ENCODE measurements around the gene FGF2. TPM values are rescaled to one million over a fixed set of nuclear protein-coding genes. Genes with fewer than 3 reads are reported as not detected.

FGF2 gene
- total RNA-seq, 4 donors from 2014 or later: 19.0 to 32.8 (median 24.6) TPM

DNA sequence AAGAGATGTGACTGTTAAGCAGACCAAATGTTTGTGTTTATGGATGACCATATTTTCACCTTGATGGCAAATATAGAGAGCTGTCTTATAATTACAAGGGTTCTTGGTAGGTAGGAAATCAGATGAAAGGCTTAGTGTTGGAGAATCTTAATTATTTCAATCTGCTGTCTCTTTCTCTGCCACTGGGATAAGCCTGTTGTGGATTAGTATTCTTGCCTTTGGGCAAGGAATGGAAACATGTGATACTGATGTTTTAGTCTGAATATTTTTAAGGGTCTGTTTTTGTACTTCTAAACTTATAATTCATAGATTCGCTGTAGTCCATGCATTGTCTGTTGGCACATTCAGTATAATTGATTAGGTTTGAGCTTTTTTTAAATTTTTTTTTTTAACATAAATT is 119.5 kb downstream of the FGF2 start:
- Histone ChIP-seq H3K4me1 (no peaks in the 10 kb centered on the region), H3K36me3 (peaks cover 0 to 73% (median 8%) of the 10 kb centered on the region in 3 donors), H3K4me3 (no peak overlapping the region), H3K27ac (no peak overlapping the region), H3K9me3 (peaks cover 0 to 2% (median 0%) of the 10 kb centered on the region in 4 donors), H3K27me3 (no peaks in the 10 kb centered on the region)
- no peak for TF ChIP-seq EP300 (IDR thresholded peaks at IDR 0.05)
- TF ChIP-seq POLR2A (IDR thresholded peaks at IDR 0.05): no peak
- TF ChIP-seq, protein P1, sequence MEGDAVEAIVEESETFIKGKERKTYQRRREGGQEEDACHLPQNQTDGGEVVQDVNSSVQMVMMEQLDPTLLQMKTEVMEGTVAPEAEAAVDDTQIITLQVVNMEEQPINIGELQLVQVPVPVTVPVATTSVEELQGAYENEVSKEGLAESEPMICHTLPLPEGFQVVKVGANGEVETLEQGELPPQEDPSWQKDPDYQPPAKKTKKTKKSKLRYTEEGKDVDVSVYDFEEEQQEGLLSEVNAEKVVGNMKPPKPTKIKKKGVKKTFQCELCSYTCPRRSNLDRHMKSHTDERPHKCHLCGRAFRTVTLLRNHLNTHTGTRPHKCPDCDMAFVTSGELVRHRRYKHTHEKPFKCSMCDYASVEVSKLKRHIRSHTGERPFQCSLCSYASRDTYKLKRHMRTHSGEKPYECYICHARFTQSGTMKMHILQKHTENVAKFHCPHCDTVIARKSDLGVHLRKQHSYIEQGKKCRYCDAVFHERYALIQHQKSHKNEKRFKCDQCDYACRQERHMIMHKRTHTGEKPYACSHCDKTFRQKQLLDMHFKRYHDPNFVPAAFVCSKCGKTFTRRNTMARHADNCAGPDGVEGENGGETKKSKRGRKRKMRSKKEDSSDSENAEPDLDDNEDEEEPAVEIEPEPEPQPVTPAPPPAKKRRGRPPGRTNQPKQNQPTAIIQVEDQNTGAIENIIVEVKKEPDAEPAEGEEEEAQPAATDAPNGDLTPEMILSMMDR (IDR thresholded peaks at IDR 0.05): no peak
- no peak for DNase-seq (ENCODE audit: low spot score in 2 of 2)
- 93 to 100% methylated on average over 1 of the region's 1 CpG for WGBS, 2 donors

Other genes with a start within 250 kb of the FGF2 start
- not detected for gene IL21, start 205.8 kb upstream of the FGF2 start, total RNA-seq
- gene BBS12, start 94.1 kb upstream of the FGF2 start, total RNA-seq: 1 to 10 TPM; 2.9 to 6.7 (median 5.3) TPM
- 10 to 100 TPM in 2 of 4 donors, 1 to 10 TPM in 2; 8.7 to 20.1 (median 11.0) TPM for gene NUDT6, start 95.8 kb downstream of the FGF2 start, total RNA-seq

All from tibial nerve (tissue), 4 donors.